Head of caudate nucleus (tissue), 42 donors: Measurements from ENCODE around the gene PSRC1.
A peak's percentile ranks its signal among the peaks of the same experiment; 100 is the strongest.

Experiments used
- DNase-seq, 42 donors: peaks; one replicate each; pipeline versions ENCODE4 v3.0.0 to v3.0.0-alpha.2; 2020 to 2021; ENCODE audit warnings: mixed read lengths in 7 of 42
- intact Hi-C: fragments of 100-400 bp; cut with DNase I; formaldehyde crosslinking; loops from one replicate; pipeline ENCODE4 v1.15.0; 2022

The PSRC1 gene

DNA sequence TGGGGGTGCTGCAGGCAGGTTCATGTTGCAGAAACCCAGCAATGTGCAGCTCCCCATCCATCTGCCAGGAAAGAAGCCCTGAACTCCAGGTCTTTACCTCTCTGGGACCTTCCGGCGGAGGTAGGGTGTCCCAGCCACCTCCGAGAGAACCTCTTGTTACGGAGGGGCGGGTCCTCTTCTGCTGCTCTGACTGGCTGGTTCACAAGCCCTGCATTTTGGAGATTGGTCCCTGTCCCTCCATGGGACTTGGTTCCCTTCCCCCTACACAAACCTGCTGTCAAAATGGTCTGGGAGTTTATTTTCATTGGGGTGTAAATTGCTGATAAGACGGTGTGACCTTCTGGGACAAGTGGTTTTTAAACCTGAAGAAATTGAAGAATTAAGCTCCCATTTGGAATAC, 41.6 kb downstream of the PSRC1 start:
- peak in 2 of 42 donors; percentile 14 to 53 for DNase-seq
- intact Hi-C loops: no loop called here

GRCh38 chr1:109240158-109241152, 42.5 kb downstream of the PSRC1 start:
- DNase-seq: peak in 39 of 42 donors; percentile 53 to 89 (median 71)
- intact Hi-C loops: no loop called here

DNA sequence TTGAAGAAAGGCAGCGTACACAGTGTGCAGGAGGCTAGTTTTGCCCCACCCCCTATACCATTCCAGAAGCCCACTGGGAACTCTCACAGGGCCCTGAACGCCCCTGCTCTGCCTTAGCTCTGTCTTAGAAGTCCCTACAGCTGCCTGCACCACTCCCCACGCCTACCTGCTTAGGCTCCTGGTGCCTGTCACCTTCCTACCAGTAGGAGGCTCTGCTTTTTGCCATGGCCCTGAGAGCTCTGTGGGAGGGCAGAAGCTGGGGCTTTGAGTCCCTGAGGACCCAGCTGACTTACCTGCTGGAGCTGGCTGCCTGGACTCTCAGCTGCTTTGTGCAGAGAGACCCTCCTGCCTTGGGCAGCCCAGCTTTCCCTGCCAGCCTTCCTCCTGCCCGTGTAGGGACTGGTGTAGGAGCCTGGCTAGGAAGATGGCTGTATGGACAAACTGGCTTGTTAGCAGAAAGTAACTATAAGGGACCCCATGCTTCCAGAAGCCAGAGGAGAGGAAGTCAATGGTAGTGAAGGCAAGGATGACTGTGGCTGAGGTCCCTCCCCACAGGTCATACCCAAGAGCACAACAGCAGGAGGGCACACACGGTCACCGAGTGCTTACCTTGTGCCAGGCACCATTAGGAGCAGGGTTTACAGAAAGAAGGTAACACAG, 43.4 kb downstream of the PSRC1 start:
- peak in 10 of 42 donors; percentile 21 to 72 (median 54) for DNase-seq

DNA sequence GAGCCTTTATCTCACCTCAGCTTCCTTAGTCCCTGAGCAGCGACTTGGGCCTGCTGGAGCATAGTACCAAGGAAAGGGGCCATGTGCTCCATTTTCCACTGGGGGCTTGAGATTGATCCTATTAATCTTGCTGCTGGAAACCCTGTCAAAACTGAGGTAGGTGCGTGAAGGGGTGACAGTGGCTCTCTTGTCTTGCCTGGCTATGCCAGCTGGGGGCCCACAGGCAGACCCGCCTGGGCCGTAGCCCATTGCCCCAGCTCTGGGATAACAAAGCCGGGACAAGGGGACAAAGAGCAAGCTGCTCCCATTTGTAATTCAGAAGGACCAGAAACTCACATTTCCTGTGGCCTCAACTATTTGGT, 43.9 kb downstream of the PSRC1 start:
- intact Hi-C loops: no loop called here
- no peak for DNase-seq

More for the DNA sequence above, 43.4 kb downstream of the PSRC1 start:
- intact Hi-C loops: no loop called here

DNA sequence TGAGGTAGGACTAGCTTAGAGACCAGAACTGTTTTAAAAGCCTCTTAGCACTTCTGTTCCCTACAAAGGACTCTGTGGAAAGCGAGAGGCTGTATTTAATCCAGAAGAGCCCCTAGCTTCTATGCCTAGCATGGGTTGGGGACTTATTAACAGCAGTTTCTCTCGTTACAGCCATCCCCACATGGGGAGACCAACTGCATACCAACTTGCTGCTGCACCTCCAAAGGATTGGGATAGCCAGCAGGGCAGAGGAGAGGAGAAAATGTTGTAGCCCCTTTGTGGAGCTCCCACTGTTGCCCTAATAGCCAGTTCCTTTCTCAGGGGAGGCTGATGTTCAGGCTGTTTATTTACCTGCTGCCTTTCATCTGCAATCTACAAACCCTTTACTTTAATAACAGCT, 44.6 kb downstream of the PSRC1 start:
- intact Hi-C loops: no loop called here
- DNase-seq: no peak

- DNase-seq: no peak
- intact Hi-C loops: no loop called here
These were observed 45.4 kb downstream of the PSRC1 start for GRCh38 chr1:109237512-109237911.

DNA sequence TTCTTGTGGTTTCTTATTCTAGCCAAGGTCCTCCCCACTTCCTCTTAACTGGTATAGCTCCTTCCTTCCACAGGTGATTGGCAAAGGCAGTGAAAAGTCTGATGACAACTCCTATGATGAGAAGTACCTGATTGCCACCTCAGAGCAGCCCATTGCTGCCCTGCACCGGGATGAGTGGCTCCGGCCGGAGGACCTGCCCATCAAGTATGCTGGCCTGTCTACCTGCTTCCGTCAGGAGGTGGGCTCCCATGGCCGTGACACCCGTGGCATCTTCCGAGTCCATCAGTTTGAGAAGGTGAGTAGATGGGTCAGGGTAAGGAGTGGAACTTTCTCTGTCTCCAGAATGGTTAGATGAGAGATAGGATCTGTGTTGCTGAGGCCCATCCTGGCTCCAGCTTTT, 47.8 kb downstream of the PSRC1 start:
- intact Hi-C loops: no loop called here
- no peak for DNase-seq

DNA sequence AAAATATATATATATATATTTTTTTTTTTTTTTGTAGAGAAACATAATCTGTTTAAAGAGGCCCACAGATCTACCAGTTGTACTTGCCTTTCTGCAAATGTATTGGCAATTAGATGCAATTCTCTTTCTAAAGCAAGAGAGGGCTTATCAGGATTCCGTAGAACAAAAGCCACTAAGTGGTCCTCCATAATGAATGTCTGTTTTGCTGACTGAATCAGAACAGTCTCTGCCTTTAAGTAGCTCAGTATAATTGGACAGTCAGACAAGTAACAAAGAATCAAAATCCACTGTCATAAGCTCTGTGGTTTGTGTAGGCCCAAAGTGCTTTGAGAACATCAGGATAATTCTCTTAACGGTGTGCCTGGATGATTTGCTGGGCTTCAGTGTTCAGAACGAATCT, 51.9 kb downstream of the PSRC1 start:
- intact Hi-C loops: no loop called here
- no peak for DNase-seq
